HT-29 (cell line): ENCODE results near the gene FMN2. TPM values are rescaled to one million over a fixed set of nuclear protein-coding genes. Genes with fewer than 3 reads are reported as not detected.
"Not testable (repeated sequence)": the region's sequence is repeated elsewhere in the genome, so short reads cannot be mapped to it uniquely, and the experiment has no call there.

ENCODE experiments used
- DNase-seq: peaks from one replicate; pipeline ENCODE4 v3.0.0-alpha.2; 2015; ENCODE audit warnings: low spot score
- total RNA-seq: library from RNA; depleted of rRNA; stranded (reverse); fragments of >200 nt; shearing (Covaris generic); gene quantifications from 2 replicates; pipeline ENCODE4 v1.2.3, GENCODE V29; 2014

FMN2 gene
- total RNA-seq, 1 experiment from 2014 or later, result not detected

DNA sequence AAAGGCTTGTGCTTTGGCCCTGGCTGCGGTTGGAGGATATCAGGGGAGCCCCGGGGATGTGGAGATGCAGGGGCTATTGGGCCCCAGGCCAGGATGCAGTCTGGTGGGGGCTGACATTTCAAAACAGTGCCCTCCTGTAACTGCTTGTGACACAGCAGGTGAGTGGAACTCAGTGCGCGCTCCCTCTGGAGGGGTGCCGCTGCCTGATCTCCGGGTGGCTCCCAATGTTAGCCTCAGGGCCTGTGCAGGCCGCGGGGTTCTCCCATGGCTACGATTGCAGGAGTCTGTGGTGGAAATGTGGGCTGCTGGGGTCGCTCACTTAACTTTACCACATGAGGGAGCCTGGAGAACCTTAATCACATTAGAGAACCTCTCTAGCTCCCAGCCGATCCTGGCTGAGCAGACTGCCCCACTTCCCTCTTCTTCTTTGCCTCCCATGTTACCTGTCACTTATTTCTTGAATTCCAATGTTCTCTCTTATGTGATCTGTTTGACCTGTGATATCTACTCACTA is 163.2 kb downstream of the FMN2 start:
- DNase-seq, result no peak

DNA sequence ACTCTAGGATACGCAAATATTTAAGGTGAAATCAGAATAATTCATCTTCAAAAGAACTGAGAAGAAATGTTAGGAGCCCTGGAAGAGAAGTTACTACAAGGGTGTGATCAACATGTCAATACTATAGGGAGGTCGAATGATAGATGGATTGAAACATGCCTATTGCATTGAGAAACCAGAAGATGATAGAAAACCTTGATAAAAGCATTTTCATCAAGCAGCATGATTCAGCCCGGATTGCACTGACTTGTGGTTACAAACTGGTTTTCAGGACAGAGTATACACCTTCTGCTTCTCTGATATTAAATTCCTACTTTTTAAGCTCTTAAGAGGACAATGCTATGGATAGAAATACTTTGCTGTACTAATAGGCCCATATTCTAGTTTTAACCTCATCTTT is 164.2 kb downstream of the FMN2 start:
- no peak for DNase-seq

DNA sequence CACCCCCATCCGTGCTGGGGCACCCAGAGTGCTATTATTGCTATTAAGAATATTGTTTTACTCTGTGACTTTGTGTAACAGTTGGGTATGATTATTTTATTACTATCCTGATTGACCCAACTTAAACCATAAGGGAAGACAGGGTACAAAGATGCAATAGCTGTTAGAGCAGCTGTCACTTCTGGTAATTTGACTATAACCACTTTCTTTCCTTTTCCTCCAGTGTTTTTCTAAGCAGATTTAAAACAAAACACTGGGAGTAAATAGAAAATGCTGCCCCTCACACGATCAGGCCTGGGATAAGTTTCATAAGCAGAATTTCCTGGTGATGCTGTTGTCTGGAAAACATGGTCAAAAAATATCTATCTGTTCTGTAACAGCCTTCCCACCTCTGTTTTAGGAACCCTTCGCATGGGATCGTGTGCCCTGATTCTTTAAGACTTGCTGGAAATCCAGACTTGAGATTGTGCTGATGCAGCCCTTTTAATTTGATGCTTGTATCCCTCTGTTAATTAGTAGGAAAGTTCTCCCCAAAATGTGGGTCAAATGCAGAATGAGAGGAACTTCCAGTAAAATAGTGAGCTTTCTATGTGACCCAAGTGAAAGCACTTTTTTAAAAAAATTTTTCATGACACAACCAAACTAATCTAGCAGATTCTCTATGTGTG is 165.3 kb downstream of the FMN2 start:
- no peak for DNase-seq

DNA sequence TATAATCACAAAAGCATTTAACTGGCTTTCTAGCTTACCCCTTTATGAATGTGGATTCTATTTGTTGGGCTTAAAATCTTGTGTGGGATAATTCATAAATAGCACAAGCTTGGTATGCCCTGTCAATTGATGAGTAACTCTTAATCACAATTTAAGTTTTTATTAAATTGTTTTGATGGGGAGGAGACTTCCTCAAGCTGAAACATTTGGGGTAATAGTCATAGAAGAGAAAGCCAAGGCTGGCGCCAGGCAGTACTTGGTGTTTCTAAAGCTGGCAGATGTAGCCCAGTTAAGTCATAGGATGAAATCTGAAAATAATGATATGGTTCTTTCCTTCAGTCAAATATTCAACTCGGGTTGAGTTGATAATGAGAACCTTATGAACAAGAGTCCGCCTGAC is 167.2 kb downstream of the FMN2 start:
- no peak for DNase-seq

DNA sequence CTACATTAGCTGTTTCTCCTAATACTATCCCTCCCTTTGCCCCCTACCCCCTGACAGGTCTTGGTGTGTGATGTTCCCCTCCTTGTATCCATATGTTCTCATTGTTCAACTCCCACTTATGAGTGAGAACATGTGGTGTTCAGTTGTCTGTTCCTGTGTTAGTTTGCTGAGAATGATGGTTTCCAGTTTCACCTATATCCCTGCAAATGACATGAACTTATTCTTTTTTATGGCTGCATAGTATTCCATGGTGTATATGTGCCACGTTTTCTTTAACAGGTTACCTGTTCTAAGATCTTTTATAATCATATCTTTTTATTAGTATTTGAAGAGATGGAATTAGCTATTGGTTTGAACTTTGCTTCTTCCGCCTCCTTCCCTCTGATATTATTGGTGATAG is 172.8 kb downstream of the FMN2 start:
- not testable (repeated sequence) for DNase-seq

DNA sequence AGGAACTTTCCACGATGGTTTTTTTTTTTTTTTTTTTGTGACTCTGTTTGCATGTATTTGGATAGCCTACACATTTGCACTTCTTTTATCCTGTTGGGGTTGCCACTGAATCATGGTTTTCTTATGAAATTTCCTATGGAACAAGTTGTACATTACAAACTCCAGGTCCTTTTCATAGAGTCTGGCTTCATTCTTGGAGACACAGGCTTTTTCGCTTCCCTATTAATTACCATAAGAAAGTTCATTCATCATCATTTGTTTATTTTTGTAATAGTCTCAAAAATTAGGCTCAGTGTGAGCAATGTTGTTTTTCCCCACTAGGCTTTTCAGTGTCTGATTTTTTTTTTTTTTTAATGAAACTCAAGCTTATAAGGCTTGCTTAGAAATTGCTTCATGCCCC is 179.4 kb downstream of the FMN2 start:
- no peak for DNase-seq

DNA sequence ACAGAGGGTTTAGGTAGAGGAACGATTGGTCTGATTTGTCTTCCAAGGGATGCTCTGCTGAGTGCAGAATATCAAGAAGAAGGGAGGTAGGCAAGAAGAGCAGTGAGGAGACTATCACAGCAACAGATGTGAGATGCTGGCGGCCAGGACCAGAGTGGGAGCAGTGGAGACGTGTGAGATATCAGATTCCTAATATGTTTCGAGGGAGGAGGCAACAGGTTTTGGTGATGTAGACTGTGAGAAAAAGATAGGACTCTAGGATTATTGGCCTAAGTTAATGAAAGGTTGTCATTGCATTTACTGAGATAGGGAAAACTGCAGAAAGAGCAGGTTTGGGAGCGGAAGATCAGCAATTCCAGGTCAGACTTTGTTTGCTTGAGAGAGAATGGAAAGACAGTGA is 182.9 kb downstream of the FMN2 start:
- no peak for DNase-seq

DNA sequence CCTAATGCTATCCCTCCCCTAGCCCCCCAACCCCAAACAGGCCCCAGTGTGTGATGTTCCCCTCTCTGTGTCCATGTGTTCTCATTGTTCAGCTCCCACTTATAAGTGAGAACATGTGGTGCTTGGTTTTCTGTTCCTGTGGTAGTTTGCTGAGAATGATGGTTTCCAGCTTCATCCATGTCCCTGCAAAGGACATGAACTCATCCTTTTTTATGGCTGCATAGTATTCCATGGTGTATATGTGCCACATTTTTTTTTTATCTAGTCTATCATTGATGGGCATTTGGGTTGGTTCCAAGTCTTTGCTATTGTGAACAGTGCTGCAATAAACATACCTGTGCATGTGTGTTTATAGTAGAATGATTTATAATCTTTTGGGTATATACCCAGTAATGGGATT is 183.5 kb downstream of the FMN2 start:
- DNase-seq, result not testable (repeated sequence)

DNA sequence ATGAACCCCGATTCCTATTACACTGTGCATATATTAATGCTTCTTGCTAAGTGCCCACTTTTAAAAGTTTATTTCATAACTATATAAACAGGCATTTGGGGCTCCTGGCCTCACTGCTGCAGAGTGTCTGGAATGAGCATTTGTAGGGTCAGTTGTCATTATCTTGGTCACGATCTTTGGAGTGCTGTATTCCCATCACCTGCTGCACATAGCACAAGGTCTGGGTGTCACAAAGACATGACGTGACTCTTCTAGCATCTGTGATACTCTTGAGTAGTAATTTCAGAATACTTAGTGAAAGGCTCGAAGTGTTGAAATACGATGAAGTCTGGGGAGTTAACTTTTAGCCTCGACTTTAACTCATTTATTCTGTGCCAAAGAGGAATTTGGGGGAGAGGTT is 186.4 kb downstream of the FMN2 start:
- DNase-seq, result no peak

DNA sequence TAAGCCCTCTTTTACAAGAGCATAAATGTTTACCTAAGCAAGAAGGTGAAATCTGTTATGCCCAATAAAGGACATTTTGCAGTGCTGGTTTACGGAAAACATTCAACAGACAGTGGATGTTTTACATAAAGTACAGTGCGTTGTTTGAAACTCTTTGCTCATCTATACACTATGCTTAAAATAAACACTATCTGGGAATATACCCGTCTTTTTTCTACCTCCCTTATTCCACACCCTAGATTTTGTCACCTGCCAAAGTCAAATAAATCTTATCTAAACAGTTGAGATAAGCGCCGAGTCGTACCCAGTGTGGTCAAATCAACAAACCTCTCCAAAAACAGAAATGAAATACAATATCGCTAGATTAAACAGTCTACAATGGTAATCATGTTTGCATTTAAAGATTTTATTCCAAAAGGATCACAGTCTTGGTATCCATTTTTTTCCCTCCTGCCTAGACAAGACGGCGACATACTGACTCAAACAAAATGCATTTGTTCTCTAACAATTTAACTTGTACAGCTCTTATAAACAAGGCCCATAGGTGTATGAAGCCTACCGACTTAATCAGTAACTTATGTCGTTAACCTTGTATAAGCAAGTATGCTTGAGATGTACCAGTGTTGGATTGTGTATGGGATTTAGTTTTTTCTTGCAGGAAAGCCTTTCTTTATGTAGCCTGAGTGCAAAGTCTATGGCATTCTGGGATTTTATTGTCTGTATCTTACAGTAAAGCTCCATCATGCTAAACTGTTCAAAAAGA is 189.1 kb downstream of the FMN2 start:
- DNase-seq, result no peak

DNA sequence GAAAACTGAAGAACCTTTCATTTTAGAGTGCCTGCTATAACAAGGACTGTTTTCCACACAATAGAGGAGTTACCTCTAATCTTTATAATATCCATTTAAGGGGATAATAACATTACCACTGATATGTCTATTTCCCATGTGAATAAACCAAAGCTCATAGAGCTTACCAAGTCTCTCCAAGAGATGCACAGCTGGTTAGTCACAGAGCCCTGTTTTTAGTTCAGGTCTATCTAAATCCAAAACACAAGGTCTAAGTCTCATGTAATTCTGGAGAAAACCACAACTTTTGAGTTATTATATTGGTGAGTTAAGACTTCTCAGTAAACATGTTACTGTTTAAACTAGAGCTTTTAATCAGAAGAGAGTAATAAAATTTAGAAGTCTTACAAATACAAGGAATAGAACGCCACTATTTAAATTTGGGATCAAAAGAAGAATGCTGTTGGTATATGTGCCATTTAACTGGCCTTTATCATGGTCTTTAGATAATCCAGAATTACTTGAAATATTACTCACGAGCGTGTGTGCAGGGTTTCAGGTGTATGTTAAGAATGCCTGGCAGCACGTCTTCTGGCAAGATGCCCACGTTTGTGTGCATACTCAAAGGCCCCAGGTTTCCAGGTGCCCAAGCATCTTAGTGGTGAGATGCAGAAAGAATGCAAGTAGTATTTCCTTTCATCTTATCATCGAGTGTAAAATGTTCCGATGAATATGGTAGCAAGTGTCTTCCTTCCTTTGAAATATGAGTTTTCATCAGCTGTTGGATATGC is 190.6 kb downstream of the FMN2 start:
- no peak for DNase-seq

DNA sequence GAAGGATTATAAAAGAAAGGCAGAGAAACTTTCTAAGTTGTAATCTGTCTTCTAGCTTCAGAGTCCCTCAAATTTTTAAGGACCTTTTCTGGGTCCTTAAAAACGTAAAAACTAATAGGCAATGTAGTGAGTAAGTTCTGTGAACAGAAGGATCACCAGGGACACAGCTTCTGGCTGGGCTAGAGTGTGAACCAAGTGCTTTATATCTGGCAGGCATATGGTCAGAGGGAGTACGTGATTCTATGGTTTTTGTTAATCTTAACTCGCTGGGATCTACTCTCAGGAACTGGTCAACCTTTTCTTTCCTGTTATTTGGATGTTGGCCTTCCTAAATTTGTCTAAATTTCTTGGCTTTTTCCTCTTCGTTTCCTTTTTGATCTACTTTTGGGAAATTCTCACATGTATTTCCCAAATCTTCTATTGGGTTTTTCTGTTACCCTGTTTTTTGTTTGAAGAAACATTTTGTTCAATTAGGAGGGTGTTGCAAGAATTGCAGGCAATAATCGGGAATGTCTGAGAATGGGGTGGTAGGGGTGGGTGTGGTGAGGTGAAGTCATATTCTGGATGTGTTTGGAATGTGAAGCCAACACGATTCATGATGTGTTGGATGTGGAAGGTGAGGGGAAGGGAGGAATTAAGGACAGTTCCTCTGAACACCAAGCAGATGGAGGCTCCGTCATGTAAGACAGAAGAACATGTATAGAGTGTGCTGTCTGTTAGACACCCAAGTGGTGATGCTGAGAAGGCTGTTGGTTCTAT is 193.2 kb downstream of the FMN2 start:
- DNase-seq, result no peak

DNA sequence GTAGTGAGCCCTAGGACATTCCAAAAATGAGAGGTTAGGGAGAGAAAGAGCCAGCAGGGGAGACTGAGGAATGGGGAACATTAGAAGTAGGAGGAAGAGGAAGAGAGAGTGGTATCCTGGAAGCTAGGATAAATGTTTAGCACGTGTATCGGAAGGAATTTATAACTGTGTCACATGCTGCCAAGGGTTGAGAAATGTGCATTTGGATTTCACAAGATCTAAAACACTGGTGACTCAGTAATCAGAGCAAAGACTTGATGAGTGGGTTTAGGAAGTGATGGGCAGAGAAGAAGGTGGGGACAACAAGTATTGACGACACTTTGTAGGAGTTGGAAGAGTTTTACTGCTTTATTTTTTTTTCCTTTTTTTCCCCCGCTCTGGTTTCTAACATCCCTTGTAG is 193.9 kb downstream of the FMN2 start:
- no peak for DNase-seq

DNA sequence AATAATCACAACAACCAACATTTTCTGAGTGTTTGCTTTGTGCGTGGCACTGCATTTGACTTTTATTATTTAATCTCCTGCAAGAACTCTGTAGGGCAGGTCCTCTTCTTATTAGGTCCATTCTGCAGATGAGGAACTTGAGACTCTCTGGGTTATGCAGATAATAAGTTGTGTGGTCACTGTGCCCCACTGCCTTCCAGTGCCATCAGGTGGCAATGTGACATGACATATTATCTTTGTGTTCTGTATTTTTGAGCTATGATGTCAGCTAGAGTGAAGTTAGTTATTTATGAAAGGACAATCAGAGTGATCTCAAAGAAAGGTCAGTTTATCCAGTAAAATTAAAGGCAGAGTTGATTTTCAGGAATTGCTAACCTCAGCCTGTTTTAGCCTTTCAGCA is 196.0 kb downstream of the FMN2 start:
- DNase-seq, result no peak

DNA sequence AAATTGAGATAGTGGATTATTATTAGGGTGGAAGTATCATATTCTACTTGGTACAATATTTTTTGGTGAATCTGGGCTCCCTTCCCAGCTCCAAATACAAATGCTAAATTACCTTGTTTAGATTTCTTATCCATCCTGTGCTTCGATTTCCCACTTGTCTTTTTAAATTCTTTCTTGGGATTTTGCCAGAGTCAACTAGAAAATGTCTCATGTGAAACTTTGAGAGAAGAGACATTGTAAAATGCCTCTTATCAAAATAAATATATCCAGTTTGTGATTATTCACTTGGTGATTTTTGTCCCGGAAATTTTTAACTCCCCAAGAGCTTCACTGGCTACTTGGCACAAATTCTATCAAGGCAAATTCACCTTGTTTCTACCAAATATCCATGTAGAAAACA is 202.0 kb downstream of the FMN2 start:
- no peak for DNase-seq

DNA sequence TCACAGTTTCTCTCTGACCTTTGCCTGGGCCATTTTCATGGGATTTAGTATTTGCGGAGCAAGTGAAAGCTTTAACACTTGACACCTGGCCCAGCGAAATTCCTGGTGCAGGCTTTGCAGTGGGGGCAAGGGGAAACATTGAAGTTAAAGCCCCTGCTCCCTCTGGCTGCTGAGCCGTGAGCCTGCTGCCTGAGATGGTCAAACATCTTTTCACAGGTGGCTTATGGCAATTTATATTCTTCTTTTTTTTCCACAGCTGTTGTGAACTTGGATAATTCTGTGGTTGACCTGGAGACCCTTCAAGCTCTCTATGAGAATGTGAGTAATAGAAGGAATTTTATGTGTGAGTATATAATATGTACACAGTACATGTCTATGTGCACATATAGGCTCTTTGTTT is 202.9 kb downstream of the FMN2 start:
- DNase-seq, result no peak

DNA sequence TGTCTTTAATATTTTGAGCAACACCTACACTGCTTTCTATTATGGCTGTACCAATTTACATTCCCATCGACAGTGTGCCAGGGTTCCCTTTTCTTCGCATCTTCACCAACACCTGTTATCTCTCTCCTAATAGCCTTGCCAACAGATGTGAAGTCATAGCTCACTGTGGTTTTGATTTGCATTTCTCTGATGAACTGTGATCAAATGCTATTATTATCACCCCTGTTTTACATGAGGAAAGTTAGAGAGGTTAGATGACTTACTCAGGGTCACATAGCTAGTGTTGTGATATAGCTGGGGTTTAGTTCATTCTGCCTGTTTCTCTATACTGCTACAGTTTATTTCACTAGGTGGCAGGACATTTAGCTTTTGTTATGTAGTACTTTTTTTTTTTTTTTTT is 204.1 kb downstream of the FMN2 start:
- DNase-seq, result no peak

DNA sequence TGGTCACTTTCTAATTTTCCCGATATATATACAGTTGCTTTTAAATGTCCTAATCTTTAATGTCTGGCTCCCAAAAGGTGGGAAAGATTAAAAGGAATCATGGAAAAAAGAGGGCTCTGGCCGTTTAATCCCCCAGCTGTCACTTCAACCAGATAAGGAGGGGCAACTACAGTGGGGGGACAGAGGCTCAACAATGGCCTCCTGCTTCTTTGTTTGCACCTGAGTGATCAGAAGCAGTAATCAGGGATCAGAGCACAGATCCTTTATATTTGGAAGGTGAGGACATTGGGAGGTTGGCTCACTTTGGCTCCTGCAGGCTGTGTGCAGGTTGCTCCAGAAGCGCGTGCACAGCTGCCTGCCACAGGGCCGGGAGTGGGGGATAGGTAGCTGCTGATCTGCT is 212.8 kb downstream of the FMN2 start:
- DNase-seq, result no peak

DNA sequence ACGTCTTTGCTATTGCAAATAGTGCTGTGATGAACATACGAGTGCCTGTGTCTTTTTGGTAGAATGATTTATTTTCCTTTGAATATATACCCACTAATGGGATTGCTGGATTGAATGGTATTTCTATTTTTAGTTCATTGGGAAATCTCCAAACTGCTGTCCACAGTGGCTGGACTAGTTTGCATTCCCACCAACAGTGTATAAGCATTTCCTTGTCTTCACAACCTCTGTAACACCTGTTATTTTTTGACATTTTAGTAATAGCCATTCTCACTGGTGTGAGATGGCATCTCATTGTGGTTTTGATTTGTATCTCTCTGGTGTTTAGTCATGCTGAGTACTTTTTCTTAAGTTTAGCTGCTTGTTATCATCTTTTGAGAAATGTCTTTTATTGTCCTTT is 215.0 kb downstream of the FMN2 start:
- no peak for DNase-seq

DNA sequence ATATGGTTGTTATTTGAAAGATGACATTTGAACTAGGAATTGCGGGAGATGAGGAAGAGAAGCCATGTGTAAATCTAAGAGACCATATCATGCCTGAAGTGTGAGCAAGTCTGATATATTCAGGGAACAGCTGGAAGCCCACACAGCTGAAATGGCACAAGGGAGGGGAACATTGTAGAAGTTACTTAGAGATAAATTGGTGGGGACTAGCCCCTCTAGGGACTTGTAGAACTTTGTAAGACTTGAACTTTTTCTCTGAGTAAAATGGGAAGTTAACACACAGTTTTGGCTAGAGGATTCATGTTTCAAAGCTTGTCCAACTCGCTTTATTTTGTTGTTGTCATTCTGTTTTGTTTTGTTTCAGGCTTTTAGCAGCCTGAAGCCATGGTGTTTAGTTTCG is 216.4 kb downstream of the FMN2 start:
- DNase-seq, result no peak

DNA sequence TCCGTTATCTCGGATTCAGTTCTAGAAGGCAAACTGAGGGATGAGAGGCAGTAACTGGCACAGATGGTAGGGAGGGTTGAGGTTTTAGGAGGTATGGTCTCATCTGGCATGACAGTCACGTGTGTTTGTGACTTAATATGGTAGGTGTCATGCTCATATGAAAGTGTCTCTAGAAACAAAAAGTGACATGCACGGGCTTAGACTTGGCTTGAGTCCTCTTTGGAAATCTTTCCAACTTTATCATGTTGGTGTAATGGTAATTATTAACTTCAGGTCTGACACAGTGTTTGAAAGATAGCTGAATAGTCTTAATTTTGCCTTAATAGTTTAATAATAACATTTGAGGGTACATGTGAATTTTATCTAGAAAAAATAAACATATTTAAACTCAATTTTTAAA is 218.1 kb downstream of the FMN2 start:
- DNase-seq, result no peak
